Measurements from ENCODE around the gene TP73.

The TP73 gene

DNA sequence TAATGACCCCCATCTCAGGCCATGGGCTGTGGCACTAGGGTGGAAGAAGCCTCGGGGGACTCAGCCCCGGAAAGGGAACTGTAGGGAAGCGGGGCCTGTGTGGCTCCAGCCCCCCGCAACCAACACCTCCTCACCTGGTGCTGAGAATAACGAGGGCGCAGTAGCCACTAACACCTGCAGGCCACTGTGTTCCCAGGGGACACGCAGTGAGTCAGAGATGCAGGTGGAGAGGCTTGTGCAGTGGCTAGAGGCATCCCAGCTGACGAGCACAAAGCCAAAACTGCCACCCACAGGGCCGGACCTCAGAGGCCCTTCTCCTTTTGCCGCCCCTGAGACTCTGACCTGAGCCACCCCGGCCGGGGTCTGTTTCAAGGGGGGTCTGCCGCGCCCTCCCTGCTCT is 66.4 kb downstream of the TP73 start:
- TF ChIP-seq GATA1 (IDR thresholded peaks at IDR 0.05; ENCODE audit: low read depth, low read length) (no peak), POLR2A (IDR thresholded peaks at IDR 0.05; ENCODE audit: low read length) (no peak)
- DNase-seq: no peak

DNA sequence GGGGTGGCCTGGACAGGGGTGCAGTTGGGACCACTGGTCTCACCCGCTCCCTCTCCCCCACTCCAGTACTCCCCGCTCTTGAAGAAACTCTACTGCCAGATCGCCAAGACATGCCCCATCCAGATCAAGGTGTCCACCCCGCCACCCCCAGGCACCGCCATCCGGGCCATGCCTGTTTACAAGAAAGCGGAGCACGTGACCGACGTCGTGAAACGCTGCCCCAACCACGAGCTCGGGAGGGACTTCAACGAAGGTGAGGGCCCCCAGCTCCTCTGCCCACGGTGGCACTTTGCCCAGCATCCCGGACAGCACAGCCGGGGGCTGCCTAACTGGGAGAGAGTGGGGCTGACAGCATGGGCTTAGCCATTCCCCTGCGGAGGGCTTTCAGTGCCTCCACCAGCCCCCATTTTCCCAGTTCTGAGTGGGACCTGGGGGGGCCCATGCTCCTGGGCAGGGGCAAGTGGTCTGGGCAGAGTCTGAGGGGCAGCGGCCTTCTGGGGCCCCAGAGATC is 69.7 kb downstream of the TP73 start:
- no peak for DNase-seq
- TF ChIP-seq POLR2A (IDR thresholded peaks at IDR 0.05; ENCODE audit: low read length): no peak
- no peak for TF ChIP-seq GATA1 (IDR thresholded peaks at IDR 0.05; ENCODE audit: low read depth, low read length)

DNA sequence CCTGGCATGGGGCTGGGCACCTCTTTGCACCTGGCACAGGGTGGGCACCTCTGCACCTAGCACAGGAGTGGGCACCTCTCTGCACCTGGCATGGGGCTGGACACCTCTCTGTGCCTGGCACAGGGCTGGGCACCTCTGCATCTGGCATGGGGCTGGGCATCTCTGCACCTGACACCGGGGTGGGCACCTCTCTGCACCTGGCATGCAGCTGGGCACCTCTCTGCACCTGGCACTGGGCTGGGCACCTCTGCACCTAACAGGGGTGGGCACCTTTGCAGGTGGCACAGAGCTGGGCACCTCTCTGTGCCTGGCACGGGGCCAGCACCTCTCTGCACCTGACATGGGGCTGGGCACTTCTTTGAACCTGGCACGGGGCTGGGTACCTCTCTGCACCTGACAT is 70.5 kb downstream of the TP73 start:
- no peak for DNase-seq
- TF ChIP-seq GATA1 (IDR thresholded peaks at IDR 0.05; ENCODE audit: low read depth, low read length): no peak
- no peak for TF ChIP-seq POLR2A (IDR thresholded peaks at IDR 0.05; ENCODE audit: low read length)

DNA sequence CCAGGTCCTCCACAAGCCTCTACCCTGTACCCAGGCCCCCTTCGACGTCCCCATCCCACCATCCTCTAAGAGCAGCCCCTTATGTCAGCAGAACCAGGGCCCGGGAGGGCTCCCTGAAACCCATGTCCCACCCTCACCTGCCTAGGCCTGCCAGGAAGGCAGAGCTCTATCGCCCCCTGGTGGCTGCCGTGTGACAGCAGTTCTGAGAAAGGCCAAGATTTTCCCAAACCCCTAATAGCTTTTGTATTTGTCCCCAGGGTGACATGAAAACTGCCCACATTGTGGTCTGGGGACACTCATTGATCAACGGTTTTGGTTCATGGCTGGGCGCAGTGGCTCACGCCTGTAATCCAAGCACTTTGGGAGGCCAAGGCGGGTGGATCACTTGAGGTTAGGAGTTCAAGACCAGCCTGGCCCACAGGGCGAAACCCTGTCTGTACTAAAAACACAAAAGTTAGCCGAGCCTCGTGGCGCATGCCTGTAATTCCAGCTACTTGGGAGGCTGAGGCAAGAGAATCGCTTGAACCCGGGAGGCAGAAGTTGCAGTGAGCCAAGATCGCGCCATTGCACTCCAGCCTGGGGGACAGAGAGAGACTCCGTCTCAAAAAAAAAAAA is 72.2 kb downstream of the TP73 start:
- DNase-seq: peak; percentile 70 to 85

GRCh38 chr1:3725366-3725765 is 73.0 kb downstream of the TP73 start:
- no peak for TF ChIP-seq POLR2A (IDR thresholded peaks at IDR 0.05; ENCODE audit: low read length)
- DNase-seq: no peak

- peak; percentile 50 to 52 for DNase-seq
- TF ChIP-seq GATA1 (IDR thresholded peaks at IDR 0.05; ENCODE audit: low read depth, low read length) (no peak), POLR2A (IDR thresholded peaks at IDR 0.05; ENCODE audit: low read length) (no peak)
Observed at GRCh38 chr1:3727042-3727824, 74.9 kb downstream of the TP73 start.

DNA sequence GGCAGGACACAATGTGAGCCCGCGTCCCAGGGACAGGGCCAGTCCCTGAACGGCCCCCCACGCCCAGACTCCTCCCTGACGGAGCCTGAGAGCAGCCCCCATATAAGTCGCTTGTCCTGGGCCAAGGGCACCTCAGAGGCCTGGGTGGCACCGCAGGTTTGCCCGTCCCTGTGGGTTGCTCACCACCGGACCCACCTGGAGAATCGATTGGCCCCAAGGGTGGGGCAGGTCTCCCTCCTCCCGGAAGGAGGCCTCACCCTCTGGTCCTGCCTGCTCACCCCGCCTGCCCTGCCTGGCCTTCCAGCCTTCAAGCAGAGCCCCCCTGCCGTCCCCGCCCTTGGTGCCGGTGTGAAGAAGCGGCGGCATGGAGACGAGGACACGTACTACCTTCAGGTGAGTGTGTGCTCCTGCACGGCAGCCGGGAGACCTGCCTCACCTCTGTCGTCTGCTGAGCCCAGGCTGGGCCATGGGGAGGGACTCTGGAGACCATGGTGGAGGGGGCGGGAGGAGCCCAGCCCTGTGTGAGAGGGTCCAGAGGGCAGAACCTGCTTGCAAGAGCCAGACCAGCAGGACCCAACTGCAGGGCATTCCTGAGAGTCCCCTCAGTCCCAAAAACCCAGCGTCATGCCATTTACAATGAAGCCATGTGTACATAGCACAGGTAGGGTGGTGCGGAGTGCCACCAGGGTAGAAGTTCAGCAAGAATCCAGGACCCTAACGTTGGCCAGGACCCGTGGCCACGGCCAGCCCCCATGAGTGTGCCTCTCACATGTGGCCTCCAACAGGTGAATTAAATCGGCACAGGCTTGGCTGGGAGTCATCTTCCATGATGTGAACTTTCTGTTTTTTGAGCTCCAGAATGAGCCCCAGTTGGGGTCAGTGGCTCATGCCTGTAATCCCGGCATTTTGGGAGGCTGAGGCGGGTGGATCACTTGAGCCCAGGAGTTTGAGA is 75.8 kb downstream of the TP73 start:
- no peak for DNase-seq
- TF ChIP-seq GATA1 (IDR thresholded peaks at IDR 0.05; ENCODE audit: low read depth, low read length): no peak
- TF ChIP-seq POLR2A (IDR thresholded peaks at IDR 0.05; ENCODE audit: low read length): peak; percentile 20

- TF ChIP-seq POLR2A (IDR thresholded peaks at IDR 0.05; ENCODE audit: low read length) (no peak), GATA1 (IDR thresholded peaks at IDR 0.05; ENCODE audit: low read depth, low read length) (no peak)
Observed at GRCh38 chr1:3729594-3730542, 77.6 kb downstream of the TP73 start.

DNA sequence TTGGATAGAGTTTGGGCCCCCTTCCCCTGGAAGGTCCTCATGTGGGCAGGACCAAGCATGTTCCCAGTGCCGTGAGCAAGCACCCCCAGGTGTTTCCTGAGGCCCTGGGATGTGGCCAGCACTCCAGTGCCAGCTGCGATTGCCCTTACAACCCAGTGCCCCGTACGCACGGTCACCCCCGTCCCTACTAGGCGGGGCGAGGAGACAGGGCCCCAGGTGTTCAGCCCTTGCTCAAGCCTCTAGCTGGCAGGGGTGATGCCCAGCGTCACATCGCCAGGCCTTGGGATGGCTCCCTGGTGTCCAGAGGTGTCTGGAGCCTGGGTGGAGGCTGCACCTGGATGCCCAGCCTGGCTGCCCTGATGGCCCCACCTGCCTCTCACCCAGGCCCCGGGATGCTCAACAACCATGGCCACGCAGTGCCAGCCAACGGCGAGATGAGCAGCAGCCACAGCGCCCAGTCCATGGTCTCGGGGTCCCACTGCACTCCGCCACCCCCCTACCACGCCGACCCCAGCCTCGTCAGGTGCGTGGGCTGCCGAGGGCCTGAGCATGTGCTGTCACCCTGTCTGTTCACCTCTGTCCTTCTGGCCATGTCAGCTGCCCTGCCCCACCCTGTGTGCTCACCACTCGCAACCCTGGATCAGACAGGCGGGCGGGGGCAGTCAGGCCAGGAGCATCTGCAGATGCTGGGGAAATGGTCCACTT is 78.4 kb downstream of the TP73 start:
- no peak for TF ChIP-seq POLR2A (IDR thresholded peaks at IDR 0.05; ENCODE audit: low read length)
- TF ChIP-seq GATA1 (IDR thresholded peaks at IDR 0.05; ENCODE audit: low read depth, low read length): no peak
- no peak for DNase-seq

More at GRCh38 chr1:3729594-3730542, 77.6 kb downstream of the TP73 start:
- DNase-seq: no peak

- no peak for TF ChIP-seq GATA1 (IDR thresholded peaks at IDR 0.05; ENCODE audit: low read depth, low read length)
- TF ChIP-seq POLR2A (IDR thresholded peaks at IDR 0.05; ENCODE audit: low read length): no peak
Observed at GRCh38 chr1:3731583-3732433, 79.5 kb downstream of the TP73 start.

GRCh38 chr1:3732434-3733093 is 80.2 kb downstream of the TP73 start:
- peak; percentile 35 to 51 for DNase-seq
- no peak for TF ChIP-seq POLR2A (IDR thresholded peaks at IDR 0.05; ENCODE audit: low read length)
- no peak for TF ChIP-seq GATA1 (IDR thresholded peaks at IDR 0.05; ENCODE audit: low read depth, low read length)

More at GRCh38 chr1:3731583-3732433, 79.5 kb downstream of the TP73 start:
- DNase-seq: no peak
